CMK (cell line): ENCODE data around the gene STK10.

Experiments used
- DNase-seq: peaks from one replicate; pipeline ENCODE4 v3.0.0-alpha.2; 2010; ENCODE audit warnings: low read depth

Gene STK10

DNA sequence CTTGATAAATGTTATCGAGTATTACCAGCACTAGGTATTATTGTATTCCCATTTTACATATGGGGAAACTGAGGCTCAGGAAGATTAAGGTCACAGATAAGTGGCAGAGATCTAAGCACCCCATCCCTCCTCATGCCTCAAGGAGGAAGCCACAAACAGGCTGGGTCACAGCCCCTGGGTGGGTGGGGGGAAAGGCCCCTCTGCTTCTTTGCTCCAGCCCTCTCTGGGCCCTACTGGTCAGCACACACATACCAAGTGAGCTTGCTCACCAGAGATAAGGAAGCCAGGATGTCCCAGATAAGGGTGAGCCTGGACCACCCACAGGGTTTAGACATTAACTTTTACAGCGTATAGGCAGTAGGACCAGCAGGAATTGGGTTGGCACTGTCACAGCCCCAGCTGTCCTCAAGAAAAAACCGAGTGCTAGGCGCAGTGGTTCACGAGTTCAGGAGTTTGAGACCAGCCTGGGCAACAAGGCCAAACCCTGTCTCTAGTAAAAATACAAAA lies 45.3 kb downstream of the STK10 start:
- DNase-seq: peak; percentile 84

DNA sequence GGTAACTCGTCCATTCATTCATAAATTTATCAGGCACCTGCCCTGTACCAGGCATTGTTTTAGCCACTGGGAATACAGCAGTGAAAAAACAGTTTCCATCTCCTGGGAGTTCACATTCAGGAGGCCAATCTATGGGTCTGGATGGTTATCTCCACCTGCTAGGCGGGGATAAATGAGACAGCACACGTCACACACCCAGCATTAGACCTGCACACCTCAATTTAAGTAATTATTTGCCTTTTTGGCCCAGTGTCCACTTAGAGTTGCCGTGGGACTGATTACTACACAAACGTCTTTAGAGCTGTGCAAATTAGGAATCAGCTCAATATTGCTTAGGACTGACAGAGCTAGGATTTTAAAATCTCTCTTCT lies 46.1 kb downstream of the STK10 start:
- DNase-seq: no peak

DNA sequence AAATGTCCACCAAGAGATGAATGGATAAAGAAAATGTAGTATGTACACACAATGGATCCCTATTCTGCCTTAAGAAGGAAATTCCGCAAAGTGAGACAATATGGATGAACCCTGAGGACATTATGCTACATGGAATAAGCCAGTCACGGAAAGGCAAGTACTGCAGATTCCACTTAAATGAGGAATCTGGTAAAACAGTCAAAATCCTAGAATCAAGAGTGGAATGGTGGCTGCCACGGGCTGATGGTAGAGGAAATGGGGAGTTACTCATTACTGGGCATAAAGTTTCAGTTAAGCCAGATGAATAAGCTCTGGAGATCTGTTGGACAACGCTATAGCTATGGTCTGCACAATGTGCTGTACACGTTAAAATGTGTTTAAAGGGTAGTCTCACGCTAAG lies 47.2 kb downstream of the STK10 start:
- DNase-seq: no peak

DNA sequence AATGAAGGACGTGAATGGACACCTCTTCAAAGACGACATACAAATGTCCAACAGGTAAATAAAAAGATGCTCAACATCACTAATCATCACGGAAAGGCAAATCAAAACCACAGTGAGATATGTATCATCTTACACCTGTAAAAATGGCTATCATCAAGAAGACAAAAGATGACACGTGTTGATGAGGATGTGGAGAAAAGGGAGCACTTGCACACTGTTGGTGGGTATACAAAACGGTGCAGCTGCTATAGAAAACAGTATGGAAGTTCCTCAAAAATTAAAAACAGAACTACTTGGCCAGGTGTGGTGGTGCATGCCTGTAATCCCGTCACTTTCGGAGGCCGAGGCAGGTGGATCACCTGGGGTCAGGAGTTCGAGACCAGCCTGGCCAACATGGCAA lies 47.9 kb downstream of the STK10 start:
- no peak for DNase-seq

DNA sequence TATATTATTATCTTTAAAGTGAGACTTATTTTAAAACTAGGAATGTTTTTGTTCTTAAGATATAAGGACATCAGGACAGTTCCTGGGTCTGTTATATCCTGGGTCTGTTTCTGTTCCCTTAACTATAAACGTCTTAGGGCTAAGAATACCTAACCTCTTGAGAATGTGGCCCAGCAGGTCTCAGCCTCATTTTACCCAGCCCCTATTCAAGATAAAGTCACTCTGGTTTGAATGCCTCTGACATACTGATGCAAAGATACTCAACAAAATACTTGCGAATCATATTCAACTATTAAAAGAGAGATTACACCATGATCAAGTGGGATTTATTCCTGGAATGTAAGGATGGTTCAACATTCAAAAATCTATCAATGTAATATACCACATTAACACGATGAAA lies 51.0 kb downstream of the STK10 start:
- DNase-seq: no peak

DNA sequence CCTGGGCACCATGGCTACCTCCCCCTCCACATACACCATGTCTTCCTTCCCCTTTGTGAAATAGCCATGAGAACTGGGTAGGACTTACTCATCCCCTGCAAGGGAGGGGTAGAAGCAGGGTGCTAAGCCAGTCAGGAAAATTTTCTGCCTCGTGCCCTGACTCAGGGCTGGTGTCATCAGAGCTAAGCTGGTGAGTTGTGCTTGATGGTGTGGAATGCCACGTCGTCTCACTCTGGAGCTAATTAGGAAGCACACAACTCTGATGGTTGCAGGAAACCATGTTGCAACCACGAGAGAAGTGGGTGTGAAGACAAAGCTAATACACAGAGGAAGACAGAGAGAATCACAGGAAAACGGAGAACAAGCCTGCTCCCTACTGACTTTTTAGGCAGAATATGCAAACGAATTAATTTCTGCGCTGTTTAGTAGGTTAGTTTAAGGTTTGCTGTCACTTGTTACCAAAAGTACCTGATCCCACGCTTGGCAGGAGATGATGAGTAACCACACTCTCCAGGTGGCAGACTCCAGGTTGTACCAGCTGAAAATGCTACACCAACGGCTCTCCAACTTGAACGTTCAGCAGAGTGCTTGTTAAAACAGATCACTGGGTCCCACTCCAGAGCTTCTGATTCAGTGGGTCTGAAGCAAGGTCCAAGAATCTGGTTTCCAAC lies 54.5 kb downstream of the STK10 start:
- DNase-seq: no peak

DNA sequence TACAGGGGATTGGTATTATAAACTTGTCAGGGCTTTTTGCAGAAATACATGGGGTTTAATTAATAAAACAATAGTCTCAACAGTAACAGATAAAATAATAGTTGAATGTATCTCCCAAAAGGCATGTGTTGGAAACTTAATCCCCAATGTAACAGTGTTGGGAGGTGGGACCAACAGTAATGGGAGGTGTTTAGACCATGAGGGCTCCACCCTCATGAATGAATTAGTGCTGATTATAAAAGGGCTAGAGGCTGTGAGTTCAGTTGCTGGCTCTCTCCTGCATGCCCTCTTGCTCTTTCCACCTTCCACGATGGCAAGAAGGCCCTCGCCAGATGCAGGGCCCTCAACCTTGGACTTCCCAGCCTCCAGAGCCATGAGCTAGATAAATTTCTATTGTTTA lies 56.3 kb downstream of the STK10 start:
- DNase-seq: no peak

DNA sequence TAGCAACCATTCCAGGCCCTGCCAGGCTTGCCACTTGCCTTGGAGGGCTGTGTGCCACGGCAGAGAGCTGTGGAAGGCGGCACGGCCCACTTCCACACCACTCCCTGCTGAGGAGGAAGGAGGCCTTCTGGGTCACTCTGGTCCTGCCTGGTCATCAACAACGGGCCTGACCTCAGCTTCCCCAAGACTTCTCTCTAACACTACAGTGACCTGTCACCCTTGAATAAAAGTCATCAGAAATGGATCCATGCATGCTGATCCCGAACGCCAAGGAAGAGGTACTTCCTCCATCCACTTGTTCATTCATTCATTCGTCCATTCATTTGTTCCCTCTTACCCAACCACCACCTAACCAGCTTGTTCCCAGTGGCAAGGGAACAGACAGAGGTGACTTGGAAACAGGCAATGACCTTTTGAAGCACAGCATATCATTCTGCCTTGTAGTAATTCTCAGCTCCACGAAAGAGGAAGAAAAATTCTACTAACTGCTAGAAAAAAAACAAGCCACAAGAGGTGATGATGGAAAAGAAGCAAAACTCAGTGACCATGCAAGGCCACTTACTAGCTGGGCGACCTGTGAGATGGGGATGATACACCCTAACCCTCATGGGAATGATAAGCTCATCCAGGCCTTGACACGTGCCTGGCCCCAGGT lies 58.6 kb downstream of the STK10 start:
- no peak for DNase-seq

DNA sequence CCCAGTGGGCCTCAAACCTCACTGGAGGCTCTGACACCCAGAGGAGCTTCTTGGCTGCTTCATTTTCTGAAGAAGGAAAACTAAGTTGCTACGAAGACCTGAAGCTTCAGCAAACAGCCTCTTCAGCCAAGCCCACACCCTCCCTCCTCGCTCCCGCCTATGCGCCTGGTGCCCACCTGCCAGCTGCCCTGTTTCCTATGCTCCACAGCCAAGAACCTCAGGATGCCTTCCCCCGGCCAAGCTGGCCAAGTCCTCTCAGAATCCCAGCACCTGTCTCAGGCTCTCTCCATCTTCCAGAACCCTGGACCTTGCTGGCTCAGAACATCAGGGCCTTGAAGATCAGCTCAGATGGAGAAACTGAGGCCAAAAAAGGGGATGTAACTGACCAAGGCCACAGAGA lies 60.4 kb downstream of the STK10 start:
- DNase-seq: no peak

DNA sequence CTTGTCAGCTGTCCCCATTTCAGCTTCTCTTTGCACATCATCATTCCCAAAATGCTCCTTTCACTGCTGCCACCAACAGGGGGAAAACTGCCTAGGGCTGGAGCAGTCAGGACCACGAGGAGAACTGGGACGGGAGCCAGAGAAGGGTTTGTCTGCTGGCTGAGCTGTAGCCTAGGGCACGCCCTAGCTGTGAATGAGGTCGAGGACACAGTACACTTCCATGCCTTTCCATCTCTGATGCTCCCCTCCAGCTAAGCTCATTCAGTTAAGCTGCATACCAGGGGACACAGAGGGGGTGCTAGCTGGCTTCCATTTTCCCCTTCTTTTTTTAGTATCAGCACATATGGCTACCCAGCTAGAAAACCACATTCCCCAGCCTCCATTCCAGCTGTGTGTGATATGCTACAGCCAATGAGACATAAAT lies 64.7 kb downstream of the STK10 start:
- DNase-seq: no peak

DNA sequence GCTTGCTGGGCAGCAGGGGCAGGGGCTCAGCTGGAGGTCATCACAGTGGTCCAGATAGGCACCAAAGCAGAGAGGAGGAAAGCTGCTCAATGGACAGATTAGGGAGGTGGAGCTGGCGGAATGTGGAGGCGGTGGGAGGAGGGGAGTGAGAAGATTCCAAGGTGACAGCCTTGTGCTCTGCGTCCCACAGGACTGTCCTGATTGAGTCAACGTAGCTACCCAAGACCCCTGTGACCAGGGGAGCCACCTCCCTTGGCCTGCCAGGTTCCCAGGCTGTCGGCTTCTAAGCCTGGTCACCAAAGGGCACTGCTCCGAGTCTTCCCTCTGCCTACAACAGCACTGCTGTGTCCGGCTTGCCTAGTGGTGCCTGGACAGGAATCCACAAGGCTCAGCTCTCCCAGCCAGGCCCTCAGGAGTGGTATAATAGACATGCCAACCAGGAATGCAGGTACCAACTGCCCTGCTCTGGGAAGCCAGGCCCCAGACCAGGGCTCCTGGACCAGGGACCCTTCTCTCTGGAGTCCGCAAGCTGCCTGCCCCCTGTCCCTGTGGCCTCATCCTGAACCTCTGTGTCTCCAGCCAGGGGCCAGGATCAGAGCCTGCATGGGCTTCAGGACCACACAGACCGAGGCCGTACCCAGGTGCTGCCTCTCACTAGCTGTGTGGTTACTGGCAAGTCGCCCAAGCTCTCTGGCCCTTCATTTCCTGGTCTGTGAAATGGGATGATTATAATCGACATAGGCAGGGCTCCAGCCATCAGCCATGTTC lies 67.9 kb downstream of the STK10 start:
- no peak for DNase-seq

DNA sequence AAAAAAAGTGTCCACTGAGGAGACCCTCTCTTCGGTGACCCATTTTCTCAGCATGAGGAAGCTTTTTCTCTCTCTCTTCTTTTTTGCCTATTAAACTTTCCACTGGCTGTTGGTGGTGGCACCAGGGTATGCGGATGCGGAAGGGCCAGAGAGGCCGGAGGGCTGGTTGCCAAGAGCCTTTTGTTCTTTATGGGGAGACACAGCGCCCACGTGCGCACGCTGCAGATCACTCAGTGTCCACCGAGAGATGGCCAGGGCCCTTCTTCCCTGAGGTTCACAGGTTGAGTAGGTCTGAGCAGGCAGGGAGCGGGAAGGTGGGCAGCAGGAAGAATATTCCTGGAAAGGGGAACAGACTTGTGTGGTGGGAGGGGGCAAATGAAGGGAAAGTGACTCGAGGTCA lies 69.1 kb downstream of the STK10 start:
- DNase-seq: no peak

DNA sequence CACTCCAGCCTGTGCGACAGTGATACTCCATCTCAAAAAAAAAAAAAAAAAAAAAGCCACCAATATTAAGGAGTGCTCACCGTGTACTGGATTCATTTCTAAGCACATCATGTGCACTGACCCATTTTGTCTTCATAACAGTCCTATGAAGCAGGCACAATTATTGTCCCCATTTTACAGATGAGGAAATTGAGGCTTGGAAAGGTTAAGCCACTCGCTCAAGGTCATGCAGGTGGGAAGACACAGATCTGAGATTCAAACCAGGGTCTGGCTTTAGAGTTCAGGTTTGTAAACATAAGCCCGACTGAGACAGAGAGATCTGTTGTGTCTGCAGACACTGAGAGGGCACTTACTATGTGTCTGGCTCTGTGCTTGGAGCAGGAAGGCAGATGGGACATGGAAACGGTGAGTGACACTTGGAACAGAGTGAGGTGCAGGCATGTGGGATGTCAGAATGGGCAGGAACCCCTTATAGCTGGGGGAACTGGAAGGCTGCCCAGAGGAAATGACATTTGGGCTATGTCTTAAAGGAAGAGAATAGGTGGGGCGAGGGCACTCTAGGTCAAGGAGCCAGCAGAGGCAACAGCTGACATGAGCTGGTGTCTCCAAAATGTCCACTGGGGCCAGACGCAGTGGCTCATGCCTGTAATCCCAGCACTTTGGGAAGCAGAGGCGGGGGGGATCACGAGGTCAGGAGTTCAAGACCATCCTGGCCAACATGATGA lies 69.9 kb downstream of the STK10 start:
- no peak for DNase-seq

DNA sequence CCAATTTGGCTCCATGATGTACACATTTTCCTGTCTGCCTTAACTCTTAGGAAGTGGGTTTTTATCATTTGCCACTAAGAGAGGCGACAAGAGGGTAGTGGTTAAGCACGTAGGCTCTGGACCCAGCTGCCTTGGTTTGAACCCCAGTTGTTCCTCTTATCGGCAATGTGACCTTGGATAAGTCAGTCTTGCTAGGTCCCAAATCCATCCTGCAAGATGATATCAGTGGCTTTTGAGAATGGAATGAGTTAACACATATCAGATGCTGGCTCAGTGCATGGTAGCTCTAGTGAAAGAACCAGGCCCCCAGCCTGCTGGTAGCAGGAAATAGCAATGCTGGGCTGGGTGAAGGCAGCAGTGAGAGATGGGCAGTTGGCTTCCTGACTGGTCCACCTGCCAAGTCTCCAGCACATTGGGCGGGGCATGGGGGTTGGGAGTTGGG lies 72.5 kb downstream of the STK10 start:
- DNase-seq: peak; percentile 37

DNA sequence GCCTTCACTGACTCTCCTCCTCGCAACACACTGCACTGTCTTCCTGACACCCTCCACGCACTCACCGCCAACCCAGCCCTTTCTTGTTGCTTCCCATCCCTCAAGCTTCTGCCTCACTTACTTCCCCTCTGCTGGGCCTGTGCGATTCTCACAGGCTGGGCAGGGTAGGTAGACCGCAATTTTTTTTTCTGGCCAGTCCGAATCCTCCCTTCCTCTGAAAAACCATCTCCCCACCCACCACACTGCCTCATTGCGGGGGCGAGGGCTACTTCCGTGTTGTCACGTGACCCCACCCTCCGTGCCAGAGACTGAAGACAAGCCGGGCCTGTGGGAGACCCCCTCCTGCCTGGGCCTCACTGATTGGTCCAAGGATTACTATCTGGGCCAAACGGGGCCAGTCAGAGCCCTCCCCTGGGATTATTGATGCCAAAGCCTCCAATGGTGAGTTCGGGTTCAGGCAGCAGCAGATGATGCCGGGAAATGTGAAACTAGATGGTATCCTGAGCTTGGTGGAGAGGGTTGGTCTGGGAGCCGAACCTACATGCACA lies 73.1 kb downstream of the STK10 start:
- peak; percentile 97 for DNase-seq

DNA sequence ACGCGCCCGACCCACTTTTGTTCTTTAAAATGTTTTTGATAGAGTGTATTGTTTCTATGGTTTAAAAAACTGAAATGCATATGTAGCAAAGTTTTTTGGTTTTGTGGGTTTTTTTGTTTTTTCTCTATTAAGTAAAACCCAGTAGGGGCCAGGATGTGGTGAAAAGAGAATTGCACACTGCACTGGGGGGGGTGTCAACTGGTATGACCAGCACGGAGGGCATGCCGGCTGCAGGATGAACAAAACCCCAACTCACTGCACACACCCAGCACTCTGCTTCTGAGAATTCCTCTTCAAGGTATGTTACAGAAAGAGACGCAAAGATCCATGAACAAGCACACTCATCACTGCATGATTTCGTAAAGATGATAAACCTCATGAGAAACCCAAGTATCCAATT lies 75.0 kb downstream of the STK10 start:
- DNase-seq: no peak

DNA sequence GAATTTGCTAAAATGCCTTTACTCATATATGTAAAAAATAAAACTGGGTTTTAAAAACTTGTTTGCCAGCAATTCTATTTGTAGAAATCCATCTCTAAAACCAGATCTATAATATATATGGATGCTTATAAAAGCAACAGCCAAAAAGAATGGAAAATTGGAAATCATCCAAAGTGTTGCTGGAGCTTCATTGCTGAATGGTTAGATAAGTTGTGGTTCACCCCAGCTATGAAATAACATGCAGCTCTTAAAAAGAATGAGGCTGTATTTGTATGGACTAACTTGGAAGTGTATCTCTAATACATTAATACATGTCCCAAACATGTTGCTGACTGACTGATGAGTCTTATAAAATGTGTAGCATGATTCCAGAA lies 76.2 kb downstream of the STK10 start:
- no peak for DNase-seq

DNA sequence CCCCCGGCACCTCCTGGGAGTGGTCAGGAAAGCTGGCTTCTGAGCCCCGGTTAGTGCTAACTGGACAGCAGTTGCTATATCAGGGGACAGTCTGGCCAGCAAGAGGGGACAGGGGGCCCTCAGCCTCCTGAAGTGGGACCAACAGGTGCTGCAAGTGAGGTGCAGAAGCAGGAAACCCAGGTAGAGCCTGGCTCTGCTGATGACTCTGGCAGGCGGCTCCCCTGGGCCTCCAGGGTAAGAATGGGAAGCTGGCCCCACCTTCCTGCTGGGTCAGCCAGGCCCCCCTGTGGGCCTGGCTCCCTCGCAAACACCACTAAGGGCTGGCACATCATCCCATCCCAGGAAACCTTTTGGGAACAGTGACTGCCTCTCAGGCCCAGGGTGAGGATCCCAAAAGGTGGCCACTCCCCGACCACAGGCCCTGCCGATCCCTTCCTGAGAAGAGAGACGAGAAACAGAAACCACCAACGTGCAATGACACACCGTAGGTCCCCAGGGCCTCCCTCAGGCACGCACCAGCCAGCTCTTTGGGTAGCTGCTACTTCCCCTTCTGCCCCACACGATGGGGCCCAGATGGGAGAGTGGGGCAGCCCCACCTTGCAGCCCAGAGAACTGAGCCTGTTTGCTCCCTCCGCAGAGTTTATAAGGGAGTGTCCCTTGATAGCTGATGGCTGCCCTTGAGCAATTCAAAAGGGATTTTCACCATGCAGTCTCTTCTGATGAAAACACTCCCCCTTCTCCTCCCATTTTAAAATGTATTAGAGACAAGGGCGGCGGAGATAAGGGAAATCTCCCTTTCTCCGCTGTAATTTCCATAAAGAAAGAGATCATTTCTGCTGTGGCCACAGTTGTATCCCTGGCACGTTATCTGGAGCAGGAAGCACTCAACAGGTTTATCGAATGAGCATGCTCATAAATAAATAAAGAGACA lies 76.8 kb downstream of the STK10 start:
- peak; percentile 63 for DNase-seq

DNA sequence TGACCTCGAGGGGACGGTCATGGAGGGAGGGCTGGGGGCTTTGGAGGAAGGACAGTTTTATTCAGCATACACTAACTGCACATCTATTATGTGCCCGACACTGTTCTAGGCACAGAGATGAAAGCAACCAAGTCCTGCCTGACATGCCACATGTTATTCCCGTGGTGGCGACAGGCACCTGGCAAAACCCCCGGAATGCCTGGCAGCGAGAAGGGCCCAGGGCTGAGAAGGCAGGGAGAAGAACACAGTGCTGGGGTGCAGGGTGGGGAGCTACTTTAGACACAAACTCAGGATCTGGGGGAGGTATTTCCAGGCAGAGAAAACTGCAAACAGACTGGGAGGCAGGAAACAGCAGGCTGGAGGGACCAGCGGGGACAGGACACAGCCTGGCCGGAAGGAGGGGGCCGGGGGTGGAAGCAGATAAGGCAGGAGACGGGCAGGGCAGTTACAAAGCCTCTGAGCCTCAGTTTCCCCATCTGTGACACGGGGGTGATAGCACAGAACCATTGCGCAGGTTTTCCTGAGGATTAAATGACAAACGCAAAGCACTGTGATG lies 77.7 kb downstream of the STK10 start:
- DNase-seq: peak; percentile 43

DNA sequence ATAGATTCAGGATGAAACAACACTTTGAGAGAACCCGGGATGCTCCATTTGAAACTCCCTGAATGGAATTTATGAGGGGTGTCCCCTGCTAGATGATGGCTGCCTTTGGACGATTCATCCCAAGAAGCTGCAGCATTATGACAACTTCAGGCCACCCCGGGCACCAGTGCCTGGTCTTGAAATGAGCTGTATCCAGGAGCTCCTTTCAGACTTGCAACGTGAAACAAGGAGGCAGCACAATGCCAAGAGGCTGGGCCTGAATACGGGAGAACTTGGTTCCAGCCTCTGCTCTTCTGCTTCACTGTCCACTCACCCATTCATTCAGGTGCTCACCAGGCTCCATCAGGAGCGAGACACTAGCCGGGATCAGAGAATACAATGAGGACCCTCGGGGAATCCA lies 78.3 kb downstream of the STK10 start:
- DNase-seq: no peak

DNA sequence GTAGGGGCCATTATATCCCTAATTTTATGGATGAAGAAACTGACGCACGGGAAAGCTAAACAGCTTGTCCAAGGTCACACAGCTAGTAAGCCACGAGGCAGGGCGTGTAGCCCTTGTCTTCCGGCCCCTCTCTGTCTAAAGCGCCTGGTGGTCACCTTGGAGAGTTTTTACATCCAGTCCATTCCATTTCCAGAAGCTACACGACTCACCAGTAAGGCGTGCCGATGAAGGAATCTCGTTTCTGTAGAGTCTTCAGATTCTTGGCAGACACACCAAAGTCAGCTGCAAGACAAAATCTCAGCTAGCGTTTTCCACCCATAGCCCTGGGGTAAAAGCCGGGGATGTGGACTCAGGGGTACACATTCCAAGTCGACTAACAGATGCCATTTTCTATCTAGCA lies 80.5 kb downstream of the STK10 start:
- DNase-seq: no peak
